Skeletal muscle tissue (tissue), 5 donors: ENCODE results near the gene KCNK18. TPM values are rescaled to one million over a fixed set of nuclear protein-coding genes. Genes with fewer than 3 reads are reported as not detected.

ENCODE experiments used
- H3K27ac ChIP-seq: one replicate; pipeline ENCODE4 v1.7.0; 2013; ENCODE audit warnings: mild to moderate bottlenecking, low read depth, low read length, inconsistent platforms
- H3K27me3 ChIP-seq, 3 donors: one replicate each; pipeline ENCODE4 v1.7.0; 2013; ENCODE audit warnings: low read length in 3 of 3; ENCODE audit not compliant: control insufficient read depth in 3 of 3, insufficient read depth in 3 of 3
- H3K36me3 ChIP-seq, 3 donors: one replicate each; pipeline ENCODE4 v1.7.0; 2013; ENCODE audit warnings: low read length in 3 of 3; ENCODE audit not compliant: control insufficient read depth in 3 of 3, insufficient read depth in 3 of 3
- H3K4me1 ChIP-seq, 3 donors: one replicate each; pipeline ENCODE4 v1.7.0; 2013; ENCODE audit warnings: low read length in 3 of 3, mild to moderate bottlenecking in 3 of 3; ENCODE audit not compliant: control insufficient read depth in 3 of 3, insufficient read depth in 3 of 3
- H3K4me3 ChIP-seq, 3 donors: one replicate each; pipeline ENCODE4 v1.7.0; 2013; ENCODE audit warnings: low read length in 3 of 3
- H3K9ac ChIP-seq, 3 donors: one replicate each; pipeline ENCODE4 v1.7.0; 2013; ENCODE audit warnings: low read length in 3 of 3, mild to moderate bottlenecking in 3 of 3, moderate library complexity in 2 of 3, low read depth in 1 of 3
- H3K9me3 ChIP-seq, 3 donors: one replicate each; pipeline ENCODE4 v1.7.0; 2013; ENCODE audit warnings: low read length in 3 of 3; ENCODE audit not compliant: control insufficient read depth in 3 of 3
- small RNA-seq: library from RNA; depleted of rRNA; stranded (forward); fragments of <200 nt; gene quantifications from one replicate; pipeline ENCODE3, GENCODE V24; 2014
- total RNA-seq: library from RNA; depleted of rRNA; stranded (reverse); fragments of >200 nt; gene quantifications from one replicate; pipeline ENCODE4 v1.2.3, GENCODE V29; 2014
- donor health status: Osteomylitis.

The KCNK18 gene
- total RNA-seq, 1 donor from 2014 or later, result not detected

GRCh38 chr10:117259279-117259678 lies 62.0 kb downstream of the KCNK18 start:
- H3K27me3 ChIP-seq, result peaks cover 24 to 59% (median 52%) of the 10 kb centered on the region in 3 donors

More at GRCh38 chr10:117259279-117259678, 62.0 kb downstream of the KCNK18 start:
- no peaks in the 10 kb centered on the region for H3K4me1 ChIP-seq
- no peaks in the 10 kb centered on the region for H3K9me3 ChIP-seq
- H3K9ac ChIP-seq, result no peak overlapping the region
- no peak overlapping the region for H3K27ac ChIP-seq
- H3K4me3 ChIP-seq, result no peak overlapping the region
- H3K36me3 ChIP-seq, result no peaks in the 10 kb centered on the region

Small RNAs within 50 kb of the gene (small RNA-seq; reads per million reads assigned to genes)
- not detected for gene MIR3663

Other genes starting within 250 kb of the KCNK18 start
- gene SHTN1, start 192.3 kb upstream of the KCNK18 start, total RNA-seq, result 1.6 TPM
- gene VAX1, start 59.2 kb upstream of the KCNK18 start, total RNA-seq, result not detected
- 1.0 TPM for gene SLC18A2, start 43.6 kb downstream of the KCNK18 start, total RNA-seq
- 7.8 TPM for gene PDZD8, start 178.0 kb downstream of the KCNK18 start, total RNA-seq